AG09319 (cell line): ENCODE measurements around the gene MYG1.
"Not testable (repeated sequence)": the region's sequence is repeated elsewhere in the genome, so short reads cannot be mapped to it uniquely, and the experiment has no call there.

ENCODE experiments used
- DNase-seq: peaks from one replicate; pipeline ENCODE4 v3.0.0-alpha.2; 2010; ENCODE audit warnings: low read depth; ENCODE audit errors: extremely low read depth
- CTCF ChIP-seq: IDR thresholded peaks from 2 replicates; pipeline ENCODE4 v1.5.1; 2011; ENCODE audit warnings: low read depth, mild to moderate bottlenecking, inconsistent platforms, low read length, moderate library complexity

The MYG1 gene

GRCh38 chr12:53330671-53331070 is 31.2 kb downstream of the MYG1 start:
- TF ChIP-seq CTCF: no peak
- no peak for DNase-seq

- not testable (repeated sequence) for DNase-seq
Measured at GRCh38 chr12:53332339-53332738, 32.8 kb downstream of the MYG1 start.

GRCh38 chr12:53332744-53333143 is 33.2 kb downstream of the MYG1 start:
- no peak for DNase-seq
- TF ChIP-seq CTCF: no peak

- no peak for DNase-seq
- no peak for TF ChIP-seq CTCF
Measured at GRCh38 chr12:53333289-53333688, 33.8 kb downstream of the MYG1 start.

GRCh38 chr12:53333845-53334244 is 34.4 kb downstream of the MYG1 start:
- TF ChIP-seq CTCF: no peak
- no peak for DNase-seq

- TF ChIP-seq CTCF: no peak
- DNase-seq: no peak
Measured at GRCh38 chr12:53334822-53335221, 35.3 kb downstream of the MYG1 start.

GRCh38 chr12:53336181-53336681 is 36.7 kb downstream of the MYG1 start, which contains the start of gene SP7:
Gene SP7, minus strand, starts transcription at chr12:53336354. Its CDS starts 708 bp downstream, at chr12:53335646.
- no peak for DNase-seq
- TF ChIP-seq CTCF: no peak

GRCh38 chr12:53338017-53338416 is 38.5 kb downstream of the MYG1 start:
- no peak for TF ChIP-seq CTCF
- no peak for DNase-seq
